VCaP (cell line): ENCODE results near the gene HAAO.

Experiments
- H3K27ac ChIP-seq: fragments of 450-650 bp; 2 replicates; pipeline ENCODE4 v1.5.1; 2017
- CTCF ChIP-seq: fragments of 450-650 bp; conservative IDR thresholded peaks from 2 replicates; pipeline ENCODE4 v1.5.1; 2017; ENCODE audit warnings: mild to moderate bottlenecking, moderate library complexity

The HAAO gene

GRCh38 chr2:42764901-42765300 lies 27.5 kb downstream of the HAAO start:
- H3K27ac ChIP-seq, result no peak overlapping the region
- TF ChIP-seq CTCF, result no peak

- H3K27ac ChIP-seq, result no peak within 1 kb of the TSS
- no peak for TF ChIP-seq CTCF
These were observed 28.3 kb downstream of the HAAO start, which contains the start of gene OXER1 for GRCh38 chr2:42764096-42764495. OXER1 (minus strand) TSS chr2:42764135; CDS start chr2:42764062, 73 bp downstream.

GRCh38 chr2:42762823-42763804 lies 29.3 kb downstream of the HAAO start:
- no peak overlapping the region for H3K27ac ChIP-seq
- no peak for TF ChIP-seq CTCF

- H3K27ac ChIP-seq, result no peak overlapping the region
- TF ChIP-seq CTCF, result no peak
These were observed 30.2 kb downstream of the HAAO start for GRCh38 chr2:42762155-42762554.

- TF ChIP-seq CTCF, result no peak
- H3K27ac ChIP-seq, result no peak overlapping the region
These were observed 30.8 kb downstream of the HAAO start for GRCh38 chr2:42761554-42761953.

GRCh38 chr2:42758751-42759150 lies 33.6 kb downstream of the HAAO start:
- TF ChIP-seq CTCF, result no peak
- H3K27ac ChIP-seq, result no peak overlapping the region

- no peak overlapping the region for H3K27ac ChIP-seq
- no peak for TF ChIP-seq CTCF
These were observed 34.2 kb downstream of the HAAO start for GRCh38 chr2:42757981-42758740.
